Upper lobe of left lung (tissue), 6 donors: ENCODE measurements around the gene IGFL4. TPM values are rescaled to one million over a fixed set of nuclear protein-coding genes. Genes with fewer than 3 reads are reported as not detected.

Source experiments
- ATAC-seq, 2 donors: fragments of 200-7000 bp; cut with Tn5 transposase; one replicate each; pipeline ENCODE4 v1.9.1; 2022; ENCODE audit warnings: mild to moderate bottlenecking in 2 of 2, moderate library complexity in 2 of 2; ENCODE audit not compliant: low FRiP score in 2 of 2
- DNase-seq, 2 donors: peaks; one replicate each; pipeline ENCODE4 v3.0.0-alpha.2; 2019 to 2020
- H3K27ac ChIP-seq, 4 donors: fragments of 200-600 bp; sonication (generic); one replicate each; pipeline ENCODE4 v1.5.1; 2016 to 2019
- H3K27me3 ChIP-seq, 4 donors: fragments of 200-600 bp; sonication (generic); one replicate each; pipeline ENCODE4 v1.5.1; 2017 to 2019
- H3K36me3 ChIP-seq, 4 donors: fragments of 200-600 bp; sonication (generic); one replicate each; pipeline ENCODE4 v1.5.1; 2016 to 2019
- H3K4me1 ChIP-seq, 4 donors: fragments of 200-600 bp; sonication (generic); one replicate each; pipeline ENCODE4 v1.5.1; 2018 to 2019
- H3K4me3 ChIP-seq, 4 donors: fragments of 200-600 bp; sonication (generic); one replicate each; pipeline ENCODE4 v1.5.1; 2017 to 2019; ENCODE audit warnings: mild to moderate bottlenecking in 2 of 4, moderate library complexity in 1 of 4
- H3K9me3 ChIP-seq, 4 donors: fragments of 200-600 bp; sonication (generic); one replicate each; pipeline ENCODE4 v1.5.1; 2018 to 2019
- EP300 ChIP-seq, 4 donors: sonication (generic); formaldehyde crosslinking; IDR thresholded peaks; one replicate each; pipeline ENCODE4 v1.5.1; 2017; ENCODE audit warnings: antibody characterized with exemption in 4 of 4, control low read depth in 2 of 4
- POLR2A ChIP-seq, 4 donors: fragments of 450-650 bp; IDR thresholded peaks; one replicate each; pipeline ENCODE4 v1.5.1; 2016 to 2017; ENCODE audit warnings: antibody characterized with exemption in 4 of 4, mild to moderate bottlenecking in 2 of 4
- POLR2AphosphoS5 ChIP-seq, 2 donors: sonication (generic); formaldehyde crosslinking; IDR thresholded peaks; one replicate each; pipeline ENCODE4 v1.5.1; 2017; ENCODE audit warnings: antibody characterized with exemption in 2 of 2
- WGBS, 2 donors: methylation state at CpG; one replicate each; pipeline ENCODE4 v1.1.5; 2017 to 2018; 5-methylcytosine and 5-hydroxymethylcytosine counted together
- total RNA-seq, 6 donors: library from RNA; depleted of rRNA in 4 of 6; stranded (reverse); fragments of >200 nt in 4 of 6; gene quantifications; one replicate each; pipeline versions ENCODE4 v1.1.0 to v1.2.1, GENCODE V29; 2016 to 2021
- TF ChIP-seq, protein P1 (sequence below), 6 experiments: fragments of 450-650 bp in 4 of 6; fragments of 200-600 bp in 2 of 6; sonication (generic) in 2 of 6; IDR thresholded peaks; one replicate each; pipeline ENCODE4 v1.5.1; 2016 to 2019; ENCODE audit warnings: antibody characterized with exemption in 6 of 6
- donor health status: DM: no; HTN: no; CAD: no; lungs with moderate emphysema.
- donor health status: DM: no; HTN: yes; CAD: no; lungs with severe emphysema.

The IGFL4 gene
- total RNA-seq, 6 donors from 2014 or later = not detected

DNA sequence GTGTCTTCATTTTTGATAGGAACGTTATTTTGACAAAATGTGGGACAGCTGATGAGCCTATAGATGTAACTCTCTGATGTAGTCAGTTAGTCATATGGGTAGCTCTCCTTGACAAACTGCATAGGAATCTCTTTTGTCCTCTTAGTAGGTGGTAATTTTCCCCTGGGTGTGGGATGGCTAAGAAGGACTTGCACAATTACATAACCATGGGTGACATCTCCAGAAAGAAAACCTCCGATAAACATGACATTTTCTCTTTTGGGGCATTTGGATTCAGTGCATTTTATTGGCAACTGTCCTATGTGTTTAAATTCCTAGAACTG, 41.9 kb upstream of the IGFL4 start:
- peaks cover 0 to 8% (median under 1%) of the 10 kb centered on the region in 4 donors for H3K27me3 ChIP-seq
- H3K4me1 ChIP-seq = no peaks in the 10 kb centered on the region
- H3K27ac ChIP-seq = no peak overlapping the region
- no peak for ATAC-seq
- no peak overlapping the region for H3K4me3 ChIP-seq
- no peak for DNase-seq
- H3K36me3 ChIP-seq = no peaks in the 10 kb centered on the region
- TF ChIP-seq POLR2AphosphoS5 (IDR thresholded peaks at IDR 0.05) (no peak), EP300 (IDR thresholded peaks at IDR 0.05) (no peak), POLR2A (IDR thresholded peaks at IDR 0.05) (no peak)
- TF ChIP-seq, protein P1, sequence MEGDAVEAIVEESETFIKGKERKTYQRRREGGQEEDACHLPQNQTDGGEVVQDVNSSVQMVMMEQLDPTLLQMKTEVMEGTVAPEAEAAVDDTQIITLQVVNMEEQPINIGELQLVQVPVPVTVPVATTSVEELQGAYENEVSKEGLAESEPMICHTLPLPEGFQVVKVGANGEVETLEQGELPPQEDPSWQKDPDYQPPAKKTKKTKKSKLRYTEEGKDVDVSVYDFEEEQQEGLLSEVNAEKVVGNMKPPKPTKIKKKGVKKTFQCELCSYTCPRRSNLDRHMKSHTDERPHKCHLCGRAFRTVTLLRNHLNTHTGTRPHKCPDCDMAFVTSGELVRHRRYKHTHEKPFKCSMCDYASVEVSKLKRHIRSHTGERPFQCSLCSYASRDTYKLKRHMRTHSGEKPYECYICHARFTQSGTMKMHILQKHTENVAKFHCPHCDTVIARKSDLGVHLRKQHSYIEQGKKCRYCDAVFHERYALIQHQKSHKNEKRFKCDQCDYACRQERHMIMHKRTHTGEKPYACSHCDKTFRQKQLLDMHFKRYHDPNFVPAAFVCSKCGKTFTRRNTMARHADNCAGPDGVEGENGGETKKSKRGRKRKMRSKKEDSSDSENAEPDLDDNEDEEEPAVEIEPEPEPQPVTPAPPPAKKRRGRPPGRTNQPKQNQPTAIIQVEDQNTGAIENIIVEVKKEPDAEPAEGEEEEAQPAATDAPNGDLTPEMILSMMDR (IDR thresholded peaks at IDR 0.05) = no peak
- WGBS, 2 donors = 47 to 65% methylated on average over 2 of the region's 2 CpGs
- H3K9me3 ChIP-seq = peaks cover 4 to 9% (median 5%) of the 10 kb centered on the region in 4 donors

DNA sequence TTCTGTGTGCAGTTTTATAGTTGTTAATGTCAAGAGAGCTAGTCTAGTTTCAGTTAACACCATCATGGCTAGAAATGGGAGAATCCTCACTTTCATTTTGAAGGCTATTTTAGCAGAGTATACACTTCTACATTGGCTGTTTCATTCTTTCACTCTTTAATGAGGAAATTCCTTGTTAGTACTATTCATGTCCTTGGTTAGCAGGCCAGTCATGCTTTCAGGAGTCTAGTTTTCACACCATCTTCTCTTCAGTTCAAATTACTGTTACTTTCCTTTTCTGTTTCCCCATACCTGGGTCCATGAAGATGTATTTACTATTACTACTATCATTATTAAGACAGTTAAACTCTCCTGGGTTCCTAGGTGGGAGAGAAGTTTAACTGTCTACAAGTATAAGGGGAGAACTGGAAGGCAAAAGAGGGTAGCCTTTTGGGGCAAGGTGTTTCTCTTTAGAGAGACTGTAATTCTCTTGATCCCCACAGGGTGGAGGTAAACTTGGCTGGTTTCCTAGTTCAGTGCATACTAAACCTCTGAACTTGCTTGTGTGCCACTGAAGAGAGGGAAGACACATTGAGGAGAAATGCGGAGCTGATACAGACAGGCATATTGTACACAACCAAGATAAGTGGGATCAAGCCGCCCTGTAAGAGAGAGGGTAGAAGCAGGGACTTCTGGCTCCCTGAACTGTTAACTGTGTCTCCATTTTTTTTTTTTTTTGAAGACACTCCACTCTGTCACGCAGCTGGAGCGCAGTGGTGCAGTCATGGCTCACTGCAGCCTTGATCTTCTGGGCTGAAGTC, 41.3 kb upstream of the IGFL4 start:
- DNase-seq (no peak), ATAC-seq (peak in 1 of 2 donors; percentile 65)
- no peaks in the 10 kb centered on the region for H3K36me3 ChIP-seq
- TF ChIP-seq EP300 (IDR thresholded peaks at IDR 0.05) (no peak), POLR2AphosphoS5 (IDR thresholded peaks at IDR 0.05) (no peak), POLR2A (IDR thresholded peaks at IDR 0.05) (no peak)
- TF ChIP-seq, protein P1 (IDR thresholded peaks at IDR 0.05) = peak; percentile 49 to 80 (median 71)
- no peak overlapping the region for H3K4me3 ChIP-seq
- peaks cover 4 to 9% (median 5%) of the 10 kb centered on the region in 4 donors for H3K9me3 ChIP-seq
- no peak overlapping the region for H3K27ac ChIP-seq
- WGBS, 2 donors = 50 to 51% methylated on average over 4 of the region's 4 CpGs
- peaks cover 4 to 5% (median 5%) of the 10 kb centered on the region in 4 donors for H3K4me1 ChIP-seq
- H3K27me3 ChIP-seq = peaks cover 0 to 13% (median 3%) of the 10 kb centered on the region in 4 donors

DNA sequence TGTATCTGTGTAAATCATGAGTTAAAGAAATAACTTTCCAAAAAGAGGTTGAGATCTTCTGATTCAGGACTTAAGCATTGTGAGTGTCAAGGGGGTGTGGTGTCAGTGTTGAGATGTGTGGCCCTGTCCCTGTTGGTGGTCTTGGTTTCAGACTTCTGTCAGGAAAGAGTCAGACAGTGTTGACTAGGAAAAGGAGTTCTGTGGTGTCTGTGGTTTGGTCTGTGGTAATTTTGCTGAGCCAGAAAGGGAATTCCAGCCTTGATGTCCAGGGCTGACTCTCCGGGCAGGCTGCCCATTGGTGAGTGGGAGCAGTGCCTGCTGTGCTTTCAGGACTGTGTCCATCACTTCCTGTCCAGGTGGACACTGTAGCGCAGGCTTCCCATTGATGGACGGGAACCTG, 39.8 kb upstream of the IGFL4 start:
- TF ChIP-seq EP300 (IDR thresholded peaks at IDR 0.05) = no peak
- no peak for TF ChIP-seq POLR2AphosphoS5 (IDR thresholded peaks at IDR 0.05)
- no peak for TF ChIP-seq POLR2A (IDR thresholded peaks at IDR 0.05)
- TF ChIP-seq, protein P1 (IDR thresholded peaks at IDR 0.05) = no peak
- H3K4me1 ChIP-seq = peaks cover 6 to 10% (median 9%) of the 10 kb centered on the region in 4 donors
- no peaks in the 10 kb centered on the region for H3K36me3 ChIP-seq
- 65 to 100% methylated on average over 1 to 3 of the region's 3 CpGs for WGBS, 2 donors
- peak in 1 of 2 donors; percentile 57 for ATAC-seq
- no peak overlapping the region for H3K4me3 ChIP-seq
- no peak for DNase-seq
- H3K27ac ChIP-seq = no peak overlapping the region
- peaks cover 0 to 21% (median 5%) of the 10 kb centered on the region in 4 donors for H3K27me3 ChIP-seq
- peaks cover 0 to under 1% (median 0%) of the 10 kb centered on the region in 4 donors for H3K9me3 ChIP-seq

DNA sequence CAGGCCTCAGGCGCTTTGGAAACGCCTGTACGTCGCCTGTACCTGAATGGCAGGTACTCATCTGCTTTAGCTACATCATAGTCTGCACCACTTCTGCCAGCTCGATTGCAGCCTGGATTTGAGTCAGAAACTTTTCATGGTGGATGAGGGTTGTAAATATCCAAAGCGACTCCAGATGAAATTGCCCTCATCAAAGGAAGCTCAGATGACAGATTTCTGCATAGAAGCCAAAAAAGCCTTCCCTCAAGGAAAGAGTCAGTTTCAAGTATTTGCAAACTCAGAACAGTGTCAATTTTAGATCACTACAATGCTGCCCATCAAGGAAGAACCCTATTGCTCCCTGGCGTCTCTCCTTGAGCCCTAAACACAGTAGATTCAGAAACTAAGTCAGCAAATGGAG, 38.8 kb upstream of the IGFL4 start:
- no peak overlapping the region for H3K27ac ChIP-seq
- WGBS, 2 donors = 80 to 82% methylated on average over 5 to 7 of the region's 7 CpGs
- TF ChIP-seq, protein P1 (IDR thresholded peaks at IDR 0.05) = no peak
- TF ChIP-seq POLR2AphosphoS5 (IDR thresholded peaks at IDR 0.05) (no peak), EP300 (IDR thresholded peaks at IDR 0.05) (no peak), POLR2A (IDR thresholded peaks at IDR 0.05) (no peak)
- no peaks in the 10 kb centered on the region for H3K36me3 ChIP-seq
- peaks cover 0 to 24% (median 5%) of the 10 kb centered on the region in 4 donors for H3K27me3 ChIP-seq
- ATAC-seq (no peak), DNase-seq (no peak)
- H3K9me3 ChIP-seq = no peaks in the 10 kb centered on the region
- H3K4me3 ChIP-seq = no peak overlapping the region
- peaks cover 6 to 10% (median 9%) of the 10 kb centered on the region in 4 donors for H3K4me1 ChIP-seq
